Testis (tissue), 3 donors: ENCODE data around the gene ZKSCAN5. TPM values are rescaled to one million over a fixed set of nuclear protein-coding genes. Genes with fewer than 3 reads are reported as not detected.

ENCODE experiments used
- polyA plus RNA-seq: library from polyadenylated mRNA; stranded (reverse); fragments of 350-450 nt; fragmentation: Illumina TruSeq; extraction: RNeasy Lipid Tissue Mini Kit (QIAGEN cat#74804); gene quantifications from one replicate; pipeline ENCODE4 v1.2.3, GENCODE V29; 2014; ENCODE audit warnings: low read depth, low replicate concordance; ENCODE audit not compliant: insufficient read depth
- total RNA-seq, 2 donors: library from RNA; depleted of rRNA; stranded (reverse); fragments of >200 nt; gene quantifications; one replicate each; pipeline ENCODE4 v1.2.3, GENCODE V29; 2016

ZKSCAN5 gene
- total and polyA plus RNA-seq, 3 donors from 2014 or later: 19.9 to 24.9 (median 24.7) TPM

Other genes with a start within 250 kb of the ZKSCAN5 start
- gene MYH16, start 231.8 kb upstream of the ZKSCAN5 start, total RNA-seq: 1 to 10 TPM; 1.5 to 2.0 TPM
- 2.1 TPM for gene MYH16, start 231.8 kb upstream of the ZKSCAN5 start, polyA plus RNA-seq
- 100 to 1,000 TPM in 1 of 2 donors, 10 to 100 TPM in 1; 91.8 to 120 TPM for gene ARPC1A, start 178.8 kb upstream of the ZKSCAN5 start, total RNA-seq
- gene ARPC1A, start 178.8 kb upstream of the ZKSCAN5 start, polyA plus RNA-seq: 117 TPM
- gene ARPC1B, start 129.9 kb upstream of the ZKSCAN5 start, total RNA-seq: 10 to 100 TPM; 50.5 to 64.9 TPM
- gene ARPC1B, start 129.9 kb upstream of the ZKSCAN5 start, polyA plus RNA-seq: 64.6 TPM
- 10 to 100 TPM; 50.5 to 74.0 TPM for gene PDAP1, start 96.1 kb upstream of the ZKSCAN5 start, total RNA-seq
- 126 TPM for gene PDAP1, start 96.1 kb upstream of the ZKSCAN5 start, polyA plus RNA-seq
- gene BUD31, start 95.7 kb upstream of the ZKSCAN5 start, total RNA-seq: 100 to 1,000 TPM in 1 of 2 donors, 10 to 100 TPM in 1; 91.2 to 123 TPM
- gene BUD31, start 95.7 kb upstream of the ZKSCAN5 start, polyA plus RNA-seq: 174 TPM
- 10 to 100 TPM; 13.6 to 14.4 TPM for gene PTCD1, start 65.9 kb upstream of the ZKSCAN5 start, total RNA-seq
- gene PTCD1, start 65.9 kb upstream of the ZKSCAN5 start, polyA plus RNA-seq: 6.1 TPM
- gene CPSF4, start 65.7 kb upstream of the ZKSCAN5 start, total RNA-seq: 100 to 1,000 TPM; 107 to 130 TPM
- gene CPSF4, start 65.7 kb upstream of the ZKSCAN5 start, polyA plus RNA-seq: 82.4 TPM
- gene ATP5MF, start 38.5 kb upstream of the ZKSCAN5 start, total RNA-seq: 100 to 1,000 TPM; 582 to 769 TPM
- 594 TPM for gene ATP5MF, start 38.5 kb upstream of the ZKSCAN5 start, polyA plus RNA-seq
- 10 to 100 TPM; 26.2 to 32.0 TPM for gene ZNF789, start 31.8 kb upstream of the ZKSCAN5 start, total RNA-seq
- 30.9 TPM for gene ZNF789, start 31.8 kb upstream of the ZKSCAN5 start, polyA plus RNA-seq
- 10 to 100 TPM; 45.3 to 65.0 TPM for gene ZNF394, start 4.4 kb upstream of the ZKSCAN5 start, total RNA-seq
- gene ZNF394, start 4.4 kb upstream of the ZKSCAN5 start, polyA plus RNA-seq: 24.6 TPM
- 10 to 100 TPM in 1 of 2 donors, 1 to 10 TPM in 1; 9.2 to 11.5 TPM for gene FAM200A, start 47.5 kb downstream of the ZKSCAN5 start, total RNA-seq
- gene FAM200A, start 47.5 kb downstream of the ZKSCAN5 start, polyA plus RNA-seq: 11.4 TPM
- gene ZNF655, start 54.0 kb downstream of the ZKSCAN5 start, total RNA-seq: 100 to 1,000 TPM; 120 to 149 TPM
- 45.9 TPM for gene ZNF655, start 54.0 kb downstream of the ZKSCAN5 start, polyA plus RNA-seq
- gene TMEM225B, start 93.6 kb downstream of the ZKSCAN5 start, total RNA-seq: 10 to 100 TPM; 57.0 to 62.1 TPM
- 406 TPM for gene TMEM225B, start 93.6 kb downstream of the ZKSCAN5 start, polyA plus RNA-seq
- 10 to 100 TPM; 31.0 to 36.0 TPM for gene ZSCAN25, start 112.3 kb downstream of the ZKSCAN5 start, total RNA-seq
- gene ZSCAN25, start 112.3 kb downstream of the ZKSCAN5 start, polyA plus RNA-seq: 14.1 TPM
- under 1 TPM; 0.12 to 0.63 TPM for gene CYP3A5, start 175.3 kb downstream of the ZKSCAN5 start, total RNA-seq
- 0.55 TPM for gene CYP3A5, start 175.3 kb downstream of the ZKSCAN5 start, polyA plus RNA-seq
- not detected for gene CYP3A7, start 230.5 kb downstream of the ZKSCAN5 start, total RNA-seq
- gene CYP3A7, start 230.5 kb downstream of the ZKSCAN5 start, polyA plus RNA-seq: not detected